OCI-LY3 (cell line): ENCODE data around the gene BTRC.

ENCODE experiments used
- H2AFZ ChIP-seq: fragments of 200-600, 300-600 bp; shearing (Covaris generic); 2 replicates; pipeline ENCODE4 v1.6.0; 2014; ENCODE audit warnings: antibody characterized with exemption, low read depth, low read length
- H3K27ac ChIP-seq: fragments of 200-600, 300-600 bp; sonication (generic); 2 replicates; pipeline ENCODE4 v1.5.1; 2014; ENCODE audit warnings: mild to moderate bottlenecking, low read length, moderate library complexity, mixed read lengths
- H3K27me3 ChIP-seq: fragments of 200-600, 300-600 bp; sonication (generic); 2 replicates; pipeline ENCODE4 v1.6.1; 2014; ENCODE audit warnings: low read depth, low read length, mixed read lengths
- H3K36me3 ChIP-seq: fragments of 200-600, 300-600 bp; sonication (generic); replicated peaks from 2 replicates; pipeline ENCODE3; 2014; ENCODE audit warnings: low read depth, low read length, mixed read lengths
- H3K4me1 ChIP-seq: fragments of 300-600, 200-600 bp; sonication (generic); 2 replicates; pipeline ENCODE4 v1.6.1; 2014; ENCODE audit warnings: low read length, mixed read lengths
- H3K4me2 ChIP-seq: fragments of 200-600, 300-600 bp; sonication (generic); 2 replicates; pipeline ENCODE4 v1.6.1; 2014; ENCODE audit warnings: low read length, mixed read lengths
- H3K4me3 ChIP-seq: fragments of 300-600, 200-600 bp; sonication (generic); 2 replicates; pipeline ENCODE4 v1.5.1; 2014; ENCODE audit warnings: antibody characterized with exemption, mild to moderate bottlenecking, low read length, moderate library complexity
- H3K79me2 ChIP-seq: fragments of 300-600, 200-600 bp; shearing (Covaris generic); 2 replicates; pipeline ENCODE4 v1.6.1; 2014; ENCODE audit warnings: mild to moderate bottlenecking, low read length, mixed read lengths
- H3K9ac ChIP-seq: fragments of 300-600, 200-600 bp; shearing (Covaris generic); 2 replicates; pipeline ENCODE4 v1.6.0; 2014; ENCODE audit warnings: mild to moderate bottlenecking, low read length, moderate library complexity
- H3K9me3 ChIP-seq: fragments of 200-600, 300-600 bp; shearing (Covaris generic); 2 replicates; pipeline ENCODE4 v1.6.1; 2014; ENCODE audit warnings: low read length, mixed read lengths; ENCODE audit not compliant: insufficient read depth
- H4K20me1 ChIP-seq: fragments of 200-600, 300-600 bp; sonication (generic); 2 replicates; pipeline ENCODE4 v1.6.1; 2016; ENCODE audit warnings: low read length, mixed read lengths; ENCODE audit not compliant: insufficient read depth
- CTCF ChIP-seq: fragments of 200-600, 300-600 bp; sonication (generic); IDR thresholded peaks from 2 replicates; pipeline ENCODE4 v1.5.1; 2014; ENCODE audit warnings: antibody characterized with exemption, low read length, low read depth
- EZH2phosphoT487 ChIP-seq: fragments of 200-600 bp; shearing (Covaris generic); IDR thresholded peaks from 2 replicates; pipeline ENCODE4 v1.6.1; 2018; ENCODE audit warnings: antibody characterized with exemption, mixed run types, low read depth

The BTRC gene

GRCh38 chr10:101494650-101495049, 140.7 kb downstream of the BTRC start:
- Histone ChIP-seq H3K27ac (no peak overlapping the region), H4K20me1 (no peaks in the 10 kb centered on the region), H2AFZ (no peak overlapping the region), H3K36me3 (no peaks in the 10 kb centered on the region), H3K4me2 (no peak overlapping the region), H3K79me2 (no peaks in the 10 kb centered on the region), H3K9ac (no peak overlapping the region), H3K9me3 (no peaks in the 10 kb centered on the region), H3K27me3 (no peaks in the 10 kb centered on the region), H3K4me1 (no peaks in the 10 kb centered on the region), H3K4me3 (no peak overlapping the region)
- TF ChIP-seq CTCF (no peak), EZH2phosphoT487 (no peak)

DNA sequence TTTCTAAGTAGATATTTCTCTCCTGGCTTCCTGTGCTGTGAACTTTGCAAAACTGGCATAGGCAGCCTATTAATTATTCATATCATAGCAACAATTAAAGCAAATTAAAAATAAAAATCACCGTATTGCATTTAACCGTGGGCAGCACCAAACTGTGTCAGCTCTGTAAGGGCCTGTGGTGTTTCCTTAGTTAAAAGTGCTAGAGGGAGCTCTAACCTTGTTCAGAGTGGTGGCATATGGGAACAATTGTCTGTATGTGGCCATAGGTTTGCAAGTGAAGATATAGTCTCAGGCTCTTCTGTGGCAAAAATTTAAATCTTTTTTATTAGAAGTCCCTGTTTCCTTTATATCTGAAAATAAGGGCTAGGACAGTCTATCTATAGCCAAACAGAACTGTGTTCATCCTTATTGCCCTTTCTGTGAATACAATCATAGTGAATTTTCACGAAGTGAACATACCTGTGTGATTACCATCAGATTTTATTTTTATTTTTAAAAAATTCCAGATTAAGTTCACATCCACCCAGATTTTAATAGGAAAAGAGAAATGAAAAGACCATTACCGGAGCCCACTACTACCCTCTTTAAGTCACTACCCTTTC, 141.5 kb downstream of the BTRC start:
- no peaks in the 10 kb centered on the region for H4K20me1 ChIP-seq
- H3K4me2 ChIP-seq: no peak overlapping the region
- H3K9ac ChIP-seq: no peak overlapping the region
- no peak overlapping the region for H3K4me3 ChIP-seq
- H3K4me1 ChIP-seq: no peaks in the 10 kb centered on the region
- no peak overlapping the region for H2AFZ ChIP-seq
- H3K9me3 ChIP-seq: no peaks in the 10 kb centered on the region
- H3K79me2 ChIP-seq: no peaks in the 10 kb centered on the region
- no peak overlapping the region for H3K27ac ChIP-seq
- TF ChIP-seq CTCF (peak; percentile 46), EZH2phosphoT487 (no peak)
- no peaks in the 10 kb centered on the region for H3K27me3 ChIP-seq
- H3K36me3 ChIP-seq: no peaks in the 10 kb centered on the region

DNA sequence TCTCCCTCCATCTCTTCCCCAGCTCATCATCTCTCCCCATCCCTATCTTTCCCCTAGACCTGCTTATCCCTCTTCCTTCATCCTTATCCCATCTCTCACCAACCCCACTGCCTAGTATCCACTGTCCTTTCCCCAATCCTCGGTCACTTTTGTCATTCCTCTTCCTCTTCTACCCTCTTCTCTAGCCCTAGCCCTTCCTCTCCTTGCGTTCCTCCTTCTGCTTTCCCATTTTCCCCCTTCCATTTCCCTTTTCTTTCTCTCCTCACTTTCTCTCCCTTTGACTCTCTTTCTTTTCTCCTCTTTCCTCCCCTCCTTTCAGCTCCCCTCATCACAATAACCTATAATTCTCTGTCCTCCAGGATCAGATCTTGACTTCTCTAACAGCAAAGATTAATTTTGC, 150.5 kb downstream of the BTRC start:
- H3K4me2 ChIP-seq: no peak overlapping the region
- no peak overlapping the region for H2AFZ ChIP-seq
- no peak overlapping the region for H3K27ac ChIP-seq
- H3K4me3 ChIP-seq: no peak overlapping the region
- H3K9ac ChIP-seq: no peak overlapping the region
- H4K20me1 ChIP-seq: no peaks in the 10 kb centered on the region
- no peaks in the 10 kb centered on the region for H3K79me2 ChIP-seq
- no peaks in the 10 kb centered on the region for H3K27me3 ChIP-seq
- TF ChIP-seq CTCF (no peak), EZH2phosphoT487 (no peak)
- no peaks in the 10 kb centered on the region for H3K36me3 ChIP-seq
- peaks cover 3% of the 10 kb centered on the region for H3K4me1 ChIP-seq
- no peaks in the 10 kb centered on the region for H3K9me3 ChIP-seq

GRCh38 chr10:101506829-101507661, 153.1 kb downstream of the BTRC start:
- Histone ChIP-seq H3K27ac (no peak overlapping the region), H3K79me2 (no peaks in the 10 kb centered on the region), H3K9me3 (no peaks in the 10 kb centered on the region), H3K4me2 (no peak overlapping the region), H4K20me1 (no peaks in the 10 kb centered on the region), H3K4me1 (peaks cover 3% of the 10 kb centered on the region), H3K4me3 (no peak overlapping the region), H2AFZ (no peak overlapping the region), H3K36me3 (no peaks in the 10 kb centered on the region), H3K27me3 (no peaks in the 10 kb centered on the region), H3K9ac (no peak overlapping the region)
- TF ChIP-seq CTCF (no peak), EZH2phosphoT487 (no peak)
